Occipital lobe (tissue), 2 donors: ENCODE data around the gene SCARB1. TPM values are rescaled to one million over a fixed set of nuclear protein-coding genes. Genes with fewer than 3 reads are reported as not detected.

ENCODE experiments used
- DNase-seq: peaks from one replicate; lab custom pipeline; 2025; lab: John Stamatoyannopoulos, UW
- total RNA-seq: library from RNA; depleted of rRNA; stranded (reverse); fragments of >200 nt; gene quantifications from one replicate; pipeline ENCODE4 v1.2.3, GENCODE V29; 2014

SCARB1 gene
- total RNA-seq, 1 donor from 2014 or later, result 8.9 TPM

- no peak for DNase-seq
Observed at GRCh38 chr12:124842800-124843510, 20.7 kb downstream of the SCARB1 start.

- no peak for DNase-seq
Observed at GRCh38 chr12:124842073-124842749, 21.5 kb downstream of the SCARB1 start.

GRCh38 chr12:124841558-124841945, 22.1 kb downstream of the SCARB1 start:
- no peak for DNase-seq

GRCh38 chr12:124837958-124838803, 25.5 kb downstream of the SCARB1 start:
- peak; percentile 47 for DNase-seq

- DNase-seq, result no peak
Observed at GRCh38 chr12:124837249-124837897, 26.3 kb downstream of the SCARB1 start.

GRCh38 chr12:124836759-124837158, 26.9 kb downstream of the SCARB1 start:
- no peak for DNase-seq

GRCh38 chr12:124835656-124836410, 27.8 kb downstream of the SCARB1 start:
- no peak for DNase-seq

GRCh38 chr12:124834822-124835221, 28.8 kb downstream of the SCARB1 start:
- DNase-seq, result no peak

GRCh38 chr12:124833693-124834122, 30.0 kb downstream of the SCARB1 start:
- no peak for DNase-seq

- no peak for DNase-seq
Observed at GRCh38 chr12:124832856-124833255, 30.8 kb downstream of the SCARB1 start.

- DNase-seq, result no peak
Observed at GRCh38 chr12:124831590-124831989, 32.1 kb downstream of the SCARB1 start.

GRCh38 chr12:124830306-124830705, 33.4 kb downstream of the SCARB1 start:
- DNase-seq, result no peak

- no peak for DNase-seq
Observed at GRCh38 chr12:124829708-124830304, 33.9 kb downstream of the SCARB1 start.

GRCh38 chr12:124829008-124829707, 34.5 kb downstream of the SCARB1 start:
- DNase-seq, result no peak

GRCh38 chr12:124828264-124829007, 35.2 kb downstream of the SCARB1 start:
- DNase-seq, result peak; percentile 48

- DNase-seq, result no peak
Observed at GRCh38 chr12:124827588-124828184, 36.0 kb downstream of the SCARB1 start.

GRCh38 chr12:124824195-124824594, 39.5 kb downstream of the SCARB1 start:
- no peak for DNase-seq

GRCh38 chr12:124823272-124823970, 40.2 kb downstream of the SCARB1 start:
- no peak for DNase-seq
